SU-DHL-6 (cell line): ENCODE measurements around the gene CNOT1.

Experiments
- H2AFZ ChIP-seq: fragments of 200-600 bp; sonication (generic); 2 replicates; pipeline ENCODE4 v1.6.1; 2014; ENCODE audit warnings: low read depth, mild to moderate bottlenecking, moderate library complexity, mixed read lengths, antibody characterized with exemption, low read length; ENCODE audit not compliant: severe bottlenecking
- H3F3A ChIP-seq: fragments of 200-600 bp; shearing (Covaris generic); 2 replicates; pipeline ENCODE4 v1.6.0; 2016; ENCODE audit warnings: antibody characterized with exemption, mild to moderate bottlenecking; ENCODE audit not compliant: insufficient read depth
- H3K27ac ChIP-seq: fragments of 200-600 bp; sonication (generic); 2 replicates; pipeline ENCODE4 v1.5.1; 2016; ENCODE audit warnings: low read depth, mild to moderate bottlenecking, low read length, moderate library complexity, mixed read lengths
- H3K27me3 ChIP-seq: fragments of 200-600 bp; sonication (generic), shearing (Covaris generic); 2 replicates; pipeline ENCODE4 v1.6.0; 2014; ENCODE audit warnings: mild to moderate bottlenecking, low read length
- H3K36me3 ChIP-seq: fragments of 200-600 bp; sonication (generic); 2 replicates; pipeline ENCODE4 v1.6.1; 2014; ENCODE audit warnings: mild to moderate bottlenecking, low read length, mixed read lengths
- H3K4me2 ChIP-seq: fragments of 300-600, 200-600 bp; shearing (Covaris generic), sonication (generic); 2 replicates; pipeline ENCODE4 v1.6.0; 2014; ENCODE audit warnings: low read length, low read depth, mild to moderate bottlenecking; ENCODE audit not compliant: poor library complexity, severe bottlenecking
- H3K4me3 ChIP-seq: fragments of 200-600 bp; sonication (generic); 2 replicates; pipeline ENCODE4 v1.5.1; 2014; ENCODE audit warnings: antibody characterized with exemption, low read length, mild to moderate bottlenecking, mixed read lengths; ENCODE audit not compliant: insufficient read depth, poor library complexity, severe bottlenecking
- H3K79me2 ChIP-seq: fragments of 200-600 bp; sonication (generic); 2 replicates; pipeline ENCODE4 v1.6.1; 2014; ENCODE audit warnings: mild to moderate bottlenecking, low read length, moderate library complexity; ENCODE audit not compliant: insufficient read depth
- H3K9ac ChIP-seq: fragments of 200-600 bp; sonication (generic); 2 replicates; pipeline ENCODE4 v1.7.0; 2014; ENCODE audit warnings: mild to moderate bottlenecking, low read length
- H3K9me2 ChIP-seq: fragments of 200-600 bp; sonication (generic); replicated peaks from 2 replicates; pipeline ENCODE4 v1.6.1; 2014; ENCODE audit warnings: low read length; ENCODE audit not compliant: insufficient read depth
- H3K9me3 ChIP-seq: fragments of 200-600 bp; sonication (generic); 2 replicates; pipeline ENCODE4 v1.6.1; 2014; ENCODE audit warnings: low read length, mixed read lengths; ENCODE audit not compliant: insufficient read depth
- H4K20me1 ChIP-seq: fragments of 200-600 bp; sonication (generic); 2 replicates; pipeline ENCODE4 v1.6.1; 2014; ENCODE audit warnings: low read depth, mild to moderate bottlenecking, antibody characterized with exemption, low read length, moderate library complexity, mixed read lengths
- EZH2phosphoT487 ChIP-seq: fragments of 200-600 bp; sonication (generic), shearing (Covaris generic); conservative IDR thresholded peaks from 2 replicates; pipeline ENCODE4 v1.6.1; 2018; ENCODE audit warnings: mild to moderate bottlenecking, antibody characterized with exemption, low read length, moderate library complexity, mixed read lengths
- TF ChIP-seq, protein P1 (sequence below): fragments of 200-600 bp; sonication (generic); IDR thresholded peaks from one replicate; pipeline ENCODE4 v1.5.1; 2017; ENCODE audit warnings: antibody characterized with exemption, mild to moderate bottlenecking, low read length, moderate library complexity; ENCODE audit not compliant: insufficient read depth, poor library complexity, severe bottlenecking

CNOT1 gene

DNA sequence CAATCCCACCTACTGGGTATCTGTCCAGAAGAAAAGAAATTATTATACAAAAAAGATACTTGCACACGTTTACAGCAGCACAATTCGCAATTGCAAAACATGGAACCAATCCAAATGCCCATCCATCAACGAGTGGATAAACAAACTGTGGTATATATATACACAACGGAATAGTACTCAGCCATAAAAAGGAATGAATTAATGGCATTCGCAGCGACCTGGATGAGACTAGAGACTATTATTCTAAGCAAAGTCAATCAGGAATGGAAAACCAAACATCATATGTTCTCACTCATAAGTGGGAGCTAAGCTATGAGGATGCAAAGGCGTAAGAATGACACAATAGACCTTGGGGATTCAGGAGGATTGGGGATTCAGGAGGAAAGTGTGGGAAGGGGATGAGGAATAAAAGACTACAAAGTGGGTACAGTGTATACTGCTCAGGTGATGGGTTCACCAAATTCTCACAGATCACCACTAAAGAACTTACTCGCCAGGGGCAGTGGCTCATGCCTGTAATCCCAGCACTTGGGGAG, 21.0 kb downstream of the CNOT1 start:
- Histone ChIP-seq H4K20me1 (peaks cover 52% of the 10 kb centered on the region), H3K4me2 (no peak overlapping the region), H3K27me3 (no peaks in the 10 kb centered on the region), H3K9ac (no peak overlapping the region), H3K79me2 (peaks cover 99% of the 10 kb centered on the region), H3K36me3 (peaks cover 11% of the 10 kb centered on the region; the same call in 1 of the 2 replicates), H3F3A (0 out of 2 replicates have a peak, but pooled peaks cover 10% of the 10 kb centered on the region), H2AFZ (no peak overlapping the region), H3K4me3 (no peak overlapping the region), H3K9me2 (no peaks in the 10 kb centered on the region), H3K9me3 (no peaks in the 10 kb centered on the region), H3K27ac (no peak overlapping the region)
- TF ChIP-seq, protein P1, sequence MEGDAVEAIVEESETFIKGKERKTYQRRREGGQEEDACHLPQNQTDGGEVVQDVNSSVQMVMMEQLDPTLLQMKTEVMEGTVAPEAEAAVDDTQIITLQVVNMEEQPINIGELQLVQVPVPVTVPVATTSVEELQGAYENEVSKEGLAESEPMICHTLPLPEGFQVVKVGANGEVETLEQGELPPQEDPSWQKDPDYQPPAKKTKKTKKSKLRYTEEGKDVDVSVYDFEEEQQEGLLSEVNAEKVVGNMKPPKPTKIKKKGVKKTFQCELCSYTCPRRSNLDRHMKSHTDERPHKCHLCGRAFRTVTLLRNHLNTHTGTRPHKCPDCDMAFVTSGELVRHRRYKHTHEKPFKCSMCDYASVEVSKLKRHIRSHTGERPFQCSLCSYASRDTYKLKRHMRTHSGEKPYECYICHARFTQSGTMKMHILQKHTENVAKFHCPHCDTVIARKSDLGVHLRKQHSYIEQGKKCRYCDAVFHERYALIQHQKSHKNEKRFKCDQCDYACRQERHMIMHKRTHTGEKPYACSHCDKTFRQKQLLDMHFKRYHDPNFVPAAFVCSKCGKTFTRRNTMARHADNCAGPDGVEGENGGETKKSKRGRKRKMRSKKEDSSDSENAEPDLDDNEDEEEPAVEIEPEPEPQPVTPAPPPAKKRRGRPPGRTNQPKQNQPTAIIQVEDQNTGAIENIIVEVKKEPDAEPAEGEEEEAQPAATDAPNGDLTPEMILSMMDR, result no peak
- no peak for TF ChIP-seq EZH2phosphoT487

DNA sequence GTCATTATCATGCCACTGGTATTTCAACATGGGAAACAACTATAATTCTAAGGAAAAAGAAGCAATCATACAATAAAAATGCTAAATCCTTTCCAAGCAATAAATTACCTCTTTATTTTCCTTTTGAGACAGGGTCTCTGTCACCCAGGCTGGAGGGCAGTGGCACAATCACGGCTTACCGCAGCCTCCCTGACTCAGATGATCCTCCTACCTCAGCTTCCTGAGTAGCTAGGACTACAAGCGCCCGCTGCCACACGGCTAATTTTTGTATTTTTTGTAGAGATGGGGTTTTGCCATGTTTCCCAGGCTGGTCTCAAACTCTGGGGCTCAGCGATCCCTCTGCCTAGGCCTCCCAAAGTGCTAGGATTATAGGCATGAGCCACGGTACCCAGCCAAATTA, 24.1 kb downstream of the CNOT1 start:
- Histone ChIP-seq H4K20me1 (peaks cover 57% of the 10 kb centered on the region), H3K27ac (no peak overlapping the region), H3K9me3 (no peaks in the 10 kb centered on the region)

DNA sequence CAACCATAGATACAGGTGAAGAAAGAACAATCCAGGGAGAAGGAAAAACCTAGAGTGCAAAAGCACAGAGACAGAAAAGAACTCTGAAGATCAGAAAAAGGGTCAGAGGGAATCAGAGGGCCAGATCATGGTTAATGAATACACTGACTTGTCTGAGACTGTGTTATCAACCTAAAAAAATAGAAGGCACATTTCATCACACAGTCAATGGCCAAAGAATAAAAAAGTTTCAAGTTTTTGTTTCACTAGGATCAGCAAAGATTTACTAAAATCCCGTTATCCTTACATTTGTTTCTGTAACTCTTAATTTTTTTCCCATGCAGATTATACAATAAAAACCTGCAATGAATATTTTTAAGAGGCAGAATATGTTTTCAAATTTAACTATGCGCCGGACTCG, 38.5 kb downstream of the CNOT1 start:
- Histone ChIP-seq H3K36me3 (peaks cover 57% of the 10 kb centered on the region), H3K79me2 (peaks cover 63% of the 10 kb centered on the region), H3K27ac (no peak overlapping the region), H3F3A (peaks cover 30% of the 10 kb centered on the region), H3K4me2 (no peak overlapping the region), H3K9ac (no peak overlapping the region), H4K20me1 (peaks cover 22% of the 10 kb centered on the region), H3K9me3 (no peaks in the 10 kb centered on the region), H2AFZ (no peak overlapping the region), H3K27me3 (no peaks in the 10 kb centered on the region), H3K9me2 (no peaks in the 10 kb centered on the region), H3K4me3 (no peak overlapping the region)
- no peak for TF ChIP-seq EZH2phosphoT487
- TF ChIP-seq, protein P1, result no peak

More for the DNA sequence above, 24.1 kb downstream of the CNOT1 start:
- Histone ChIP-seq H3K9me2 (no peaks in the 10 kb centered on the region), H3K4me3 (no peak overlapping the region), H3F3A (0 out of 2 replicates have a peak, but pooled peaks cover 12% of the 10 kb centered on the region), H3K79me2 (peaks cover 99% of the 10 kb centered on the region), H3K4me2 (no peak overlapping the region), H3K9ac (no peak overlapping the region), H3K27me3 (no peaks in the 10 kb centered on the region), H2AFZ (no peak overlapping the region), H3K36me3 (peaks cover 7% of the 10 kb centered on the region; the same call in 1 of the 2 replicates)
- TF ChIP-seq, protein P1, result no peak
- no peak for TF ChIP-seq EZH2phosphoT487
